GM12873 (cell line): Measurements from ENCODE around the gene LTB4R2.

Source experiments
- CTCF ChIP-seq: IDR thresholded peaks from 2 replicates; pipeline ENCODE4 v1.5.1; 2012; ENCODE audit warnings: low read depth, mild to moderate bottlenecking, moderate library complexity, low read length, control low read depth; ENCODE audit not compliant: insufficient read depth; ENCODE audit errors: missing control alignments

Gene LTB4R2

GRCh38 chr14:24355009-24355408, 45.1 kb downstream of the LTB4R2 start:
- TF ChIP-seq CTCF: no peak

DNA sequence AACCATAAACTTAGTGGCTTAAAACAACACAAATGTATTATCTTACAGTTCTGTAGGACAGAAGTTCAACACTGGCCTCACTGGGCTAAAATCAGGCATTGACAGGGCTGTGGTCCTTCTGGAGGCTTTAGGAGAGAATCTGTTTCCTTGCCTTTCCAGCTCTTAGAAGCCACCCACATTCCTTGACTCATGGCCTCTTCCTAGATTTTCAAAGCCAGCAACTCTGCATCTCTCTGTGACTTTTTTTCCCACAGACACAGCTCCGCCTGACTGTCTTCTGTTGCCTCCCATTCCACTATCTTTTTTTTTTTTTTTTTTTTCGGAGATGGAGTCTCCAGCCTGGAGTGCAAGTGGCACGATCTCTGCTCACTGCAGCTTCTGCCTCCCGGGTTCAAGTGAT, 46.3 kb downstream of the LTB4R2 start:
- no peak for TF ChIP-seq CTCF

DNA sequence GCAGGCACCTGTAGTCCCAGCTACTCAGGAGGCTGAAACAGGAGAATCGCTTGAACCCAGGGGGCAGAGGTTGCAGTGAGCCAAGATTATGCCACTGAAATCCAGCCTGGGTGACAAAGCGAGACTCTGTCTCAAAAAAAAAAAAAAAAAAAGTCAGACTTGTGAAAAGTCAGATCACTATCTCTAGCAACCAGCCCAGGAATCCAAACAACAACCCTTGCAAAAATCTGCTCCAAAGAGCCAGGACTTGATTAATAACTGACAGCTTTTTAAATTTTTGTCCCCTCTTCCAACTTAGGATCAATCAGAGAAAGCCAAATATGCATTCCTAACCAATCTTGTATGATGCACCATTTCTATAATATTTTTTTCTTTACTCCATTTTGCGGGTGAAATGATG, 50.3 kb downstream of the LTB4R2 start:
- no peak for TF ChIP-seq CTCF

GRCh38 chr14:24361326-24361725, 51.4 kb downstream of the LTB4R2 start:
- TF ChIP-seq CTCF: no peak
